ENCODE measurements around the gene COL25A1.
"Not testable (repeated sequence)": the region's sequence is repeated elsewhere in the genome, so short reads cannot be mapped to it uniquely, and the experiment has no call there.

COL25A1 gene

DNA sequence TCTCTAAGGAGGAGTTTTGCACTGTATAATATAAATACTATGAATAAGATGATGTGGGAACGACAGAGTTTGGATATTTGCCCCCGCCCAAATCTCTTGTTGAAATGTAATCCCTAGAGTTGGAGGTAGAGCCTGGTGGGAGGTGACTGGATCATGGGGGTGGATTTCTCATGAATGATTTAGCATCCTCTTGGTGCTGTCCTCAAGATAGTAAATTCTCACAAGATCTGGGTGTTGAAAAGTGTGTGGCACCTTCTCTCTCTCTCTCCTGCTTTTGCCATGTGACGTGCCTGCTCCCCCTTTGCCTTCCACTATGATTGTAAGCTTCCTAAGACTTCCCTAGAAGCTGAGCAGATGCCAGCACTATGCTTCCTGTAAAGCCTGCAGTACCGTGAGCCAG is 298.0 kb downstream of the COL25A1 start:
- Histone ChIP-seq H3K36me3 (ENCODE audit: insufficient read depth, low read length) (no peaks in the 10 kb centered on the region), H3K4me1 (ENCODE audit: control insufficient read depth, insufficient read depth, low read length, unreplicated experiment) (no peaks in the 10 kb centered on the region), H3K4me3 (ENCODE audit: low read depth, low read length) (no peak overlapping the region), H3K79me2 (ENCODE audit: control insufficient read depth, insufficient read depth, low read length, unreplicated experiment) (no peaks in the 10 kb centered on the region), H3K27ac (ENCODE audit: low read depth, low read length) (no peak overlapping the region), H3K27me3 (ENCODE audit: insufficient read depth, low read length) (no peaks in the 10 kb centered on the region), H2AFZ (ENCODE audit: low read length, unreplicated experiment) (no peak overlapping the region)

DNA sequence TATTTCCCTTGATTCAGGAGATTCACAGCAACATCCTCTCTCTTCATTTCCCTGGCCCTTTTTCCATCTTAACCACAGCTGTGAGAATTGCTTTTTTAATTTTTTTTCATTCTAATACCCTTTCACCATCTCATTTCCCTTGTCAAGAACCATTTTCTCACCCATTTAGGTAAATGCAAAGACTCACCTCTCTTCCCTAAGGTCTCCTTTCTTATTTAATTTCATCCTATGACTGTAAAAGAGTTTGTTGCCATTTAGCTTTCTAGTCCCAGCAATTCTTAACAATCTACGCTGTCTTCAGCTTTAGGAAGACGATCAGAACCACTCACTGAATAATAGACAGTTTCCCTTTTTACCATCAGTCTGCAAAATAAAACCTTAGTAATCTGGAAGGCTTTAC is 298.5 kb downstream of the COL25A1 start:
- Histone ChIP-seq H3K27me3 (ENCODE audit: insufficient read depth, low read length) (no peaks in the 10 kb centered on the region), H3K4me1 (ENCODE audit: control insufficient read depth, insufficient read depth, low read length, unreplicated experiment) (no peaks in the 10 kb centered on the region)

DNA sequence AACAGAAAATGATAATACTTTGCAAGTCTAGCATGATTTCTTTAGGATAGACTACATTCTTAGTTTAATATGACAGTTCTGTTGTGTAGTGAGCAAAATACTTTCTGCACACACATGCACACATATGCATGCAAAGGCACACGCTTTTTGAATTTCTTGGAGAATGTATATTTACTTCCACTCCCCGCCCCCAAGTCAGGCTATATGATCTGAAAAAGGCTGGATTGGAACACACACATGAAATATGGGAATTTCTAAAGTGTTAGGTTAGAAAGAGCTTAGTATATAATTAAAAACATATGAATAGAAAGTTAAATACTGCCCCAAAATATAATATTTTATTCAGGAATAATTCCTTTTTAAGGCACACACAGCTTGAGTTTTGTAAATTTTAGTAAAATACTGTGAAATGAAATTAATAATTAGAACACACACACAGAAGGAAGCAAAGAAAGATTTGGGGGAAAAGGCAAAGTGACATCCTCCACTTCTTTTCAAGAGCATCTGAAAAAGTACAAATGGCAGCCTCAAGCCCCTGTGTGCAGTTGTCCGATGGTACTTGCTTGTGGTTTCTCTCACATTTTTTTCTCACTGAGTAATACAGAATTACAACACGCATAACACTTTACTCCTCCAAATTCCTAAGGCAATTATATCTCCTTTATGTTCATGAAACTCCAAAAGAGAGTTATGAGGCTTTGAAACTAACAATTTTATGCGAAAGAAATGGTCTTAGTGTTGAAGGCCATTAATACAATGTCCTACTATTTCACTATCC is 310.7 kb downstream of the COL25A1 start:
- no peak overlapping the region for H3K4me3 ChIP-seq (ENCODE audit: low read depth, low read length)
- no peak overlapping the region for H3K27ac ChIP-seq (ENCODE audit: low read depth, low read length)

More for the DNA sequence above, 298.5 kb downstream of the COL25A1 start:
- Histone ChIP-seq H3K36me3 (ENCODE audit: insufficient read depth, low read length) (no peaks in the 10 kb centered on the region), H3K4me3 (ENCODE audit: low read depth, low read length) (no peak overlapping the region), H3K27ac (ENCODE audit: low read depth, low read length) (no peak overlapping the region), H3K79me2 (ENCODE audit: control insufficient read depth, insufficient read depth, low read length, unreplicated experiment) (no peaks in the 10 kb centered on the region), H2AFZ (ENCODE audit: low read length, unreplicated experiment) (no peak overlapping the region)

DNA sequence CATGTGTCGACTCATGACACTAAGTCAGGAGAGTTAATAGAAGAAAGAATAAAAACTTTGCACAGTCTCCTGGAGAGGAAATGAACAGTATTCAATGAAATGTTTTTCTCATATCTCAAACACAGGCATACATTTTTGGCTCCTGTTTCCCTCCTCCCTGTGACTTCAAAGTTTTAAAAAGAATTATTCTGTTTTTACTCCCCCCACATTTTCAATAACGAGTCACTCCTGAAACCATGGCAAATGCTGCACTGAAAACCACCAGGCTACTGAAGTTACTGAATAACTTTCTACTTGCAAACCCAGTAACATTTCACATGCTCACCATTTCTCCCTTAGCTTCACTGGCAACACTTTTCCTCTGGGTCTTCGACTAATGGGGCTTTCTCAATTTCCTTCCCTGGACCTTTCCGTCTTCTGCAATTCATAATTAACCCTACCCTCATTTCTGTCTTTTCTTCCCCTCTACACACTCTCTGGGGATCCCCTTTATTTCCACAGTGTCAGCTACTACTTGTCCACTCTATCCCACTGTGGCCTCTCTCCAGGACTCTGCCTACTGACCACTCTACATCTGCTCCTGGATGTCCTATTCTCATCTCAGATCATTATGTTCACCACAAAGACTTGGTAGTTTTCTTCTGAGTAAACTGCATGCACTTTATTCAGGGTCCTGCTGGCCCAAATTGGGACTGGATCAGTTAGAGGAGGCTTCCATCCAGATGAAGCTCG is 313.8 kb downstream of the COL25A1 start:
- no peak overlapping the region for H3K4me3 ChIP-seq (ENCODE audit: low read depth, low read length)

More for the DNA sequence above, 310.7 kb downstream of the COL25A1 start:
- Histone ChIP-seq H2AFZ (ENCODE audit: low read length, unreplicated experiment) (no peak overlapping the region), H3K4me1 (ENCODE audit: control insufficient read depth, insufficient read depth, low read length, unreplicated experiment) (peaks cover 6% of the 10 kb centered on the region), H3K27me3 (ENCODE audit: insufficient read depth, low read length) (no peaks in the 10 kb centered on the region), H3K36me3 (ENCODE audit: insufficient read depth, low read length) (no peaks in the 10 kb centered on the region), H3K79me2 (ENCODE audit: control insufficient read depth, insufficient read depth, low read length, unreplicated experiment) (no peaks in the 10 kb centered on the region)

GRCh38 chr4:108984495-108984894 is 318.0 kb downstream of the COL25A1 start:
- H3K27me3 ChIP-seq (ENCODE audit: insufficient read depth, low read length); H2AFZ ChIP-seq (ENCODE audit: low read length, unreplicated experiment); H3K4me1 ChIP-seq (ENCODE audit: control insufficient read depth, insufficient read depth, low read length, unreplicated experiment); H3K36me3 ChIP-seq (ENCODE audit: insufficient read depth, low read length); H3K27ac ChIP-seq (ENCODE audit: low read depth, low read length); H3K79me2 ChIP-seq (ENCODE audit: control insufficient read depth, insufficient read depth, low read length, unreplicated experiment); H3K4me3 ChIP-seq (ENCODE audit: low read depth, low read length): not testable (repeated sequence)

More for the DNA sequence above, 313.8 kb downstream of the COL25A1 start:
- Histone ChIP-seq H2AFZ (ENCODE audit: low read length, unreplicated experiment) (no peak overlapping the region), H3K4me1 (ENCODE audit: control insufficient read depth, insufficient read depth, low read length, unreplicated experiment) (peaks cover 6% of the 10 kb centered on the region), H3K79me2 (ENCODE audit: control insufficient read depth, insufficient read depth, low read length, unreplicated experiment) (no peaks in the 10 kb centered on the region), H3K27me3 (ENCODE audit: insufficient read depth, low read length) (no peaks in the 10 kb centered on the region), H3K36me3 (ENCODE audit: insufficient read depth, low read length) (no peaks in the 10 kb centered on the region), H3K27ac (ENCODE audit: low read depth, low read length) (no peak overlapping the region)

- H2AFZ ChIP-seq (ENCODE audit: low read length, unreplicated experiment): no peak overlapping the region
- H3K4me3 ChIP-seq (ENCODE audit: low read depth, low read length): no peak overlapping the region
- H3K27ac ChIP-seq (ENCODE audit: low read depth, low read length): no peak overlapping the region
- H3K36me3 ChIP-seq (ENCODE audit: insufficient read depth, low read length): no peaks in the 10 kb centered on the region
- H3K27me3 ChIP-seq (ENCODE audit: insufficient read depth, low read length): no peaks in the 10 kb centered on the region
- H3K4me1 ChIP-seq (ENCODE audit: control insufficient read depth, insufficient read depth, low read length, unreplicated experiment): no peaks in the 10 kb centered on the region
- no peaks in the 10 kb centered on the region for H3K79me2 ChIP-seq (ENCODE audit: control insufficient read depth, insufficient read depth, low read length, unreplicated experiment)
These were observed 319.9 kb downstream of the COL25A1 start for GRCh38 chr4:108982402-108983185.

DNA sequence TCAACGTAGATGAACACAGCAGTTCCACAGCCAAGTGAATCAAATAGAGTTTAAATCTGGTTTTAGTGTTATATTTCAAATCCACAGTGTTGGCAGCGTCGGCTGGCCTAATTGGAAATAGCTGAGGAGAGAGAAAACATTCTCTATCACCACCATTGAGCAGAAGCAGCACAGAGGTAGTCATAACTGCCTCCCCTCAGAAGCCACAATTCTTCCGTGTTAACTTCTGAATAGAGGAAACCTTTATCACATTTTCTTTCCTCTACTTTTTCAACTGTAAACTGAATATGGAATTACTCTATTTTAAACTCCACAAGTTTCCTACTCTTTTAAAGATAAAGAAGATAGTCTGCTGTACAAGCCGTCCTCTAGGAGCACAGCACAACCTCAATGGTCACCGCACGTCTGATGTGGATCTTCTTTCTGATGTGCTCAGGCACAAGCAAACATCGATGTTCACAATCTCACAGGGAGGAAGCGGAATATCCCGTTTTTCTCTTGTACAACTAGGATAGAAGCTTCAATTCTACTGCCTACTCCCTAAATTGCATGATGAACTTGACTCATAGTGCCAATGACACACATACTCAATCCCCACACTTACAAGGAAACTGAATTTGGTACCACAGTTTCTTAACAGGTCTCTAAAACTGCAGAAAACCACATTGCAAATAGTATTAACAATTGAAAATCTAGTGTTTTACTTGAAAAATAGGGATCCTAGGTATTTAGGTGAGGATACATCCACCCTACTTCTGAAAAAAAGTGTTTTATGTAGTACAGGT is 321.8 kb downstream of the COL25A1 start:
- Histone ChIP-seq H3K27ac (ENCODE audit: low read depth, low read length) (no peak overlapping the region), H3K79me2 (ENCODE audit: control insufficient read depth, insufficient read depth, low read length, unreplicated experiment) (no peaks in the 10 kb centered on the region), H2AFZ (ENCODE audit: low read length, unreplicated experiment) (no peak overlapping the region), H3K4me1 (ENCODE audit: control insufficient read depth, insufficient read depth, low read length, unreplicated experiment) (no peaks in the 10 kb centered on the region), H3K36me3 (ENCODE audit: insufficient read depth, low read length) (no peaks in the 10 kb centered on the region), H3K4me3 (ENCODE audit: low read depth, low read length) (no peak overlapping the region), H3K27me3 (ENCODE audit: insufficient read depth, low read length) (no peaks in the 10 kb centered on the region)

- no peaks in the 10 kb centered on the region for H3K27me3 ChIP-seq (ENCODE audit: insufficient read depth, low read length)
- H3K4me1 ChIP-seq (ENCODE audit: control insufficient read depth, insufficient read depth, low read length, unreplicated experiment): no peaks in the 10 kb centered on the region
- H3K36me3 ChIP-seq (ENCODE audit: insufficient read depth, low read length): no peaks in the 10 kb centered on the region
- no peaks in the 10 kb centered on the region for H3K79me2 ChIP-seq (ENCODE audit: control insufficient read depth, insufficient read depth, low read length, unreplicated experiment)
- no peak overlapping the region for H3K27ac ChIP-seq (ENCODE audit: low read depth, low read length)
- H2AFZ ChIP-seq (ENCODE audit: low read length, unreplicated experiment): no peak overlapping the region
- no peak overlapping the region for H3K4me3 ChIP-seq (ENCODE audit: low read depth, low read length)
These were observed 322.7 kb downstream of the COL25A1 start for GRCh38 chr4:108979759-108980158.

DNA sequence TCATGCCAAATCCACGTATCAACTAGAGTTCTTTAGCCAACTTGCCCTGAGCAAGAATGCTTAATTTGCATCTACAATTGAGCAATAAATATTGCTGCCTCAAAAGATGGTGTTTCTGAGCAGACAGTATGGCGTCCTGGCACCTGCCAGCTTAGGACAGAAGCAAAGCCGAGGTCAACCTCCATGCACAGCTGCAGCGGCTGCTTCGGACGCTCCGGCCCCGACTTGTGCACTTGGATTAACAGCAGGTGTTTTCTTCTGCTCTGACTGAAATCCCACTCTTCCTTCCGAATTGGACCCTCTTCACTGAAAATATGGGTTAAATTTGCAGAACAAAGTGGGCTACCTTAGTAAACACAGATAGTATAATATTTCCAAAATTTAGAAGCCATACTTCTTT is 324.4 kb downstream of the COL25A1 start:
- H3K4me1 ChIP-seq (ENCODE audit: control insufficient read depth, insufficient read depth, low read length, unreplicated experiment): no peaks in the 10 kb centered on the region
- no peak overlapping the region for H2AFZ ChIP-seq (ENCODE audit: low read length, unreplicated experiment)
- no peaks in the 10 kb centered on the region for H3K27me3 ChIP-seq (ENCODE audit: insufficient read depth, low read length)
- no peak overlapping the region for H3K27ac ChIP-seq (ENCODE audit: low read depth, low read length)
- no peaks in the 10 kb centered on the region for H3K79me2 ChIP-seq (ENCODE audit: control insufficient read depth, insufficient read depth, low read length, unreplicated experiment)
- H3K4me3 ChIP-seq (ENCODE audit: low read depth, low read length): no peak overlapping the region
- no peaks in the 10 kb centered on the region for H3K36me3 ChIP-seq (ENCODE audit: insufficient read depth, low read length)

DNA sequence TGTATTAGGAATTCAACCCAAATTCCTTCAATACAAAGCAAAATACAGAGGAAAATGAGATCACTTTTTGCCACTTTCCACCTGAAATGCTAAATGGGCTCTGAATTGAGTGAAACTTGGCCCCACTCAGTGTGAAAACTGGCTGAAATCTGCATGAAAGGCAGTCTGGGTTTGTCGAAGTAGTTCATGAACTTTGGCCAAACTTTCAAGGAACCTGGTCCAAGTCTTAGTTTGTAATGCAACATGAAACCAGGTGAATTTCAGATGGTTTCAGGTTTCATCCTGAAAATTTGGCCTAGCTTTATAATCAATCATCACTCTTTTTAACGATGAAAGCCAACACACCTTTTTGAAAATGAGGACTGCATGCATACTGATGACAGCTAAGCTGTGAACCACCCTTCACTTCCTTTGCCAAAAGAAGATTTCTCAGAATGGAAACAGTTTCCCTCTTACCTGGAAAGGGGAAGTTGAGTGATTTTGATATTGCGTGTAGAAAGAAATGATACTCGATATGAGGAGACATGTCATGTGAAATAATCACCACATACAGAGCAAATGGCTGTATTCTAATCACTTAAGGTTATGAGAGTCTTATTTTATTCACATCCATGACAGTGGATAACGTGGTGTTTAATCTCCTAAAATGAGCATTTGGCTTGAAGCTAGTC is 329.7 kb downstream of the COL25A1 start:
- H3K4me3 ChIP-seq (ENCODE audit: low read depth, low read length): no peak overlapping the region
- H3K27ac ChIP-seq (ENCODE audit: low read depth, low read length): no peak overlapping the region
- no peaks in the 10 kb centered on the region for H3K79me2 ChIP-seq (ENCODE audit: control insufficient read depth, insufficient read depth, low read length, unreplicated experiment)
- no peaks in the 10 kb centered on the region for H3K36me3 ChIP-seq (ENCODE audit: insufficient read depth, low read length)
- H3K4me1 ChIP-seq (ENCODE audit: control insufficient read depth, insufficient read depth, low read length, unreplicated experiment): no peaks in the 10 kb centered on the region
- no peaks in the 10 kb centered on the region for H3K27me3 ChIP-seq (ENCODE audit: insufficient read depth, low read length)
- H2AFZ ChIP-seq (ENCODE audit: low read length, unreplicated experiment): no peak overlapping the region
